ENCODE results near the gene SULT4A1. TPM values are rescaled to one million over a fixed set of nuclear protein-coding genes. Genes with fewer than 3 reads are reported as not detected.

Gene SULT4A1
- total RNA-seq, 2 donors from 2014 or later, result not detected

GRCh38 chr22:43893266-43893665 is 31.0 kb upstream of the SULT4A1 start:
- Histone ChIP-seq H3K36me3 (no peaks in the 10 kb centered on the region), H3K27ac (no peak overlapping the region), H3K9me3 (no peaks in the 10 kb centered on the region), H3K27me3 (replicated peaks; ENCODE audit: insufficient read depth) (no peaks in the 10 kb centered on the region), H3K4me3 (no peak overlapping the region), H3K4me1 (ENCODE audit: control insufficient read depth in 1 of 2, low read depth in 2 of 2) (peaks cover 0 to 6% of the 10 kb centered on the region in 2 donors)
- ATAC-seq (ENCODE audit: insufficient number of reproducible peaks, low FRiP score, low read depth) (no peak), DNase-seq (ENCODE audit: low spot score) (no peak)
- TF ChIP-seq, protein P1, sequence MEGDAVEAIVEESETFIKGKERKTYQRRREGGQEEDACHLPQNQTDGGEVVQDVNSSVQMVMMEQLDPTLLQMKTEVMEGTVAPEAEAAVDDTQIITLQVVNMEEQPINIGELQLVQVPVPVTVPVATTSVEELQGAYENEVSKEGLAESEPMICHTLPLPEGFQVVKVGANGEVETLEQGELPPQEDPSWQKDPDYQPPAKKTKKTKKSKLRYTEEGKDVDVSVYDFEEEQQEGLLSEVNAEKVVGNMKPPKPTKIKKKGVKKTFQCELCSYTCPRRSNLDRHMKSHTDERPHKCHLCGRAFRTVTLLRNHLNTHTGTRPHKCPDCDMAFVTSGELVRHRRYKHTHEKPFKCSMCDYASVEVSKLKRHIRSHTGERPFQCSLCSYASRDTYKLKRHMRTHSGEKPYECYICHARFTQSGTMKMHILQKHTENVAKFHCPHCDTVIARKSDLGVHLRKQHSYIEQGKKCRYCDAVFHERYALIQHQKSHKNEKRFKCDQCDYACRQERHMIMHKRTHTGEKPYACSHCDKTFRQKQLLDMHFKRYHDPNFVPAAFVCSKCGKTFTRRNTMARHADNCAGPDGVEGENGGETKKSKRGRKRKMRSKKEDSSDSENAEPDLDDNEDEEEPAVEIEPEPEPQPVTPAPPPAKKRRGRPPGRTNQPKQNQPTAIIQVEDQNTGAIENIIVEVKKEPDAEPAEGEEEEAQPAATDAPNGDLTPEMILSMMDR (IDR thresholded peaks at IDR 0.05), result no peak

DNA sequence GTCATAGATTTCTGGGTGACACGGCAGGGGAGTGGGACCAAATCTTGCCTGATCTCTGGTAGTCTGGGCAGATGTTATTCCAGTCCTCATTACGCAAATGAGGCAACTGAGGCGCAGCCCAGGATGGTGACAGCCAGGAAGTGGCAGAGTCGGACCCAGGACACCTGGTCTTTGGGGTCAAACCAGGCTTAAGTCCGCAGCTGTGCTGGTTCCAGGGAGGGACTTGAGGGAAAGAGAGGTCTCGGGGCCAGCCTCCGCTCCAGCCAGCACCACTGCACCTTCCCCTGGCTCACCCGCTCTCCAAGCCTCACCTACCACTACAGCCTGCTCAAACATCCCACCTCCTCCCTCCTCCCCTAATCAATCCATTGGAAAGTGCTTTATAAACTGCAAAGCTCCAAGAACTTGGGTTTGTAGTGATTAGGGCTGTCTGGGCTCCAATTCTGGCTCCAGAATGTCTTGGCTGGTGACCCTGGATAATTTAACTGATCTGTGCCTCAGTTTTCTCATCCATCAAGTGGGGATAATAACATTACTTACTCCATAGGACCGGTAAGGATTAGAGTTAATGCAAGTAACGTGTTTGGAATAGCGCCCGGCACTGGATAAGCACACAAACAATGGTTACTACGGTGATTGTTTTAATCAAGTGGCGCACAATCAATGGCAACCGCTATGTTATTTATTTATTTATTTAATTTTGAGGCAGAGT is 30.0 kb upstream of the SULT4A1 start:
- Histone ChIP-seq H3K4me1 (ENCODE audit: control insufficient read depth in 1 of 2, low read depth in 2 of 2) (peaks cover 0 to 6% of the 10 kb centered on the region in 2 donors), H3K9me3 (no peaks in the 10 kb centered on the region), H3K27me3 (replicated peaks; ENCODE audit: insufficient read depth) (no peaks in the 10 kb centered on the region), H3K4me3 (no peak overlapping the region), H3K27ac (no peak overlapping the region), H3K36me3 (no peaks in the 10 kb centered on the region)
- ATAC-seq (ENCODE audit: insufficient number of reproducible peaks, low FRiP score, low read depth) (no peak), DNase-seq (ENCODE audit: low spot score) (no peak)
- TF ChIP-seq, protein P1 (IDR thresholded peaks at IDR 0.05), result no peak

DNA sequence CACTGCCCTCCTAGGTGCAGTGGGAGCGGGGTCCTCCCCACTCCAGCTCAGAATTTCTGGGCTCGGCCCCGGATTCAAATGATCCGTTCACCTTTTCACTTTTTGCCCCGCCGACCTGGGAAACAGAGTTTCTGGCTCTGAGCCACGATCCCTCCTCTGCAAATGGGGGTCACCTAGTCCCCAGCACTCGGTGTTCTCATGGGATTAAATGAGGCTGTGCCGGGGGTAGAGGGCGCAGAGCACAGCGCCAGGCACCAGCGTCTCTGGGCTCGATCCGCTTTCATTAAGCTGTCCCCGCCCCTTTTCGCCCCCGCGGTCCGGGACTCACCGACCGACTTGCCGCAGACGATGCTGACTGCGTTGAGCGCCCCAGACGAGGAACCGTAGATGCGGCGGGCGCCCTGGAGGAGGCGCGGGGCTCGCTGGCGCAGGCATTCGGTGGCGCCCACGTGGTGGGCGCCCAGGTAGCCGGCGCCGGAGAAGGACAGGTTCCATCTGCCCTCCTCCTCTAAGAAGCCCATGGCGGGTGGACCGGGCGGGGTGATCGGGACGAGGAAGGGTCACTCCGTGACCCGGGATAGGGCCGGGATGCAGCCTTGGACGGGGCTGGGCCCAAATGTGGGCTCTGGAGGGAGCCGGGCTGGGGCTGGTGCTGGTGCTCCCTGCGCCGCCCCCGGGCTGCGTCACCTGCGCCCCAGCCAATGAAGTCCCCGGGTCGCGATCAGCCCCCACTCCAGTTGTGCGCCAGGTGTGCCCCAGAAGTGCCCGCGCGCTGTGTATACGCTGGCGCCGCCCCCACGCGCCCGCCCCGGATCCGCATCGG is 29.3 kb upstream of the SULT4A1 start, which contains the start of gene PNPLA5:
Gene PNPLA5, minus strand, starts transcription at position 654 of the 823 bp plus-strand sequence. Its CDS starts 133 bp downstream, at position 521.
- Histone ChIP-seq H3K27ac (no peak within 1 kb of the TSS), H3K4me1 (ENCODE audit: control insufficient read depth in 1 of 2, low read depth in 2 of 2) (peaks cover 0 to 6% of the 10 kb centered on the region in 2 donors), H3K27me3 (replicated peaks; ENCODE audit: insufficient read depth) (no peaks in the 10 kb centered on the region), H3K9me3 (no peaks in the 10 kb centered on the region), H3K36me3 (no peaks in the 10 kb centered on the region), H3K4me3 (no peak within 1 kb of the TSS)
- DNase-seq (ENCODE audit: low spot score) (no peak), ATAC-seq (ENCODE audit: insufficient number of reproducible peaks, low FRiP score, low read depth) (no peak)
- TF ChIP-seq, protein P1 (IDR thresholded peaks at IDR 0.05), result no peak

- Histone ChIP-seq H3K27me3 (replicated peaks; ENCODE audit: insufficient read depth) (no peaks in the 10 kb centered on the region), H3K4me3 (no peak overlapping the region), H3K36me3 (no peaks in the 10 kb centered on the region), H3K4me1 (ENCODE audit: control insufficient read depth in 1 of 2, low read depth in 2 of 2) (peaks cover 0 to 6% of the 10 kb centered on the region in 2 donors), H3K9me3 (no peaks in the 10 kb centered on the region), H3K27ac (no peak overlapping the region)
- TF ChIP-seq, protein P1 (IDR thresholded peaks at IDR 0.05), result no peak
- no peak for ATAC-seq (ENCODE audit: insufficient number of reproducible peaks, low FRiP score, low read depth)
- no peak for DNase-seq (ENCODE audit: low spot score)
Measured at GRCh38 chr22:43890901-43891331, 28.6 kb upstream of the SULT4A1 start.

GRCh38 chr22:43889860-43890253 is 27.5 kb upstream of the SULT4A1 start:
- no peaks in the 10 kb centered on the region for H3K27me3 ChIP-seq (replicated peaks; ENCODE audit: insufficient read depth)
- H3K36me3 ChIP-seq, result no peaks in the 10 kb centered on the region
- TF ChIP-seq, protein P1 (IDR thresholded peaks at IDR 0.05), result no peak
- ATAC-seq (ENCODE audit: insufficient number of reproducible peaks, low FRiP score, low read depth) (no peak), DNase-seq (ENCODE audit: low spot score) (no peak)
- no peak overlapping the region for H3K4me3 ChIP-seq
- no peak overlapping the region for H3K27ac ChIP-seq
- H3K9me3 ChIP-seq, result no peaks in the 10 kb centered on the region
- H3K4me1 ChIP-seq (ENCODE audit: control insufficient read depth in 1 of 2, low read depth in 2 of 2), result peaks cover 0 to 6% of the 10 kb centered on the region in 2 donors
